HG03342 (cell line): ENCODE data around the gene AKAP11.
"Not testable (repeated sequence)": the region's sequence is repeated elsewhere in the genome, so short reads cannot be mapped to it uniquely, and the experiment has no call there.

Experiments
- ATAC-seq: cut with Tn5 transposase; IDR thresholded peaks from one replicate; pipeline ENCODE4 v1.9.1; 2021; ENCODE audit warnings: mild to moderate bottlenecking, moderate library complexity; ENCODE audit not compliant: unreplicated experiment

The AKAP11 gene

GRCh38 chr13:42272115-42272803, at the start of gene AKAP11:
Gene AKAP11, plus strand, starts transcription at chr13:42272152. Its CDS starts 14,197 bp downstream, at chr13:42286349.
- peak; percentile 18 for ATAC-seq

GRCh38 chr13:42223681-42224080, 48.3 kb upstream of the AKAP11 start:
- no peak for ATAC-seq

- ATAC-seq, result no peak
Observed at GRCh38 chr13:42225051-42225450, 46.9 kb upstream of the AKAP11 start.

GRCh38 chr13:42226759-42227158, 45.2 kb upstream of the AKAP11 start:
- ATAC-seq, result not testable (repeated sequence)

GRCh38 chr13:42228527-42228926, 43.4 kb upstream of the AKAP11 start:
- no peak for ATAC-seq

GRCh38 chr13:42229287-42229686, 42.7 kb upstream of the AKAP11 start:
- no peak for ATAC-seq

GRCh38 chr13:42232671-42233070, 39.3 kb upstream of the AKAP11 start:
- no peak for ATAC-seq

- ATAC-seq, result no peak
Observed at GRCh38 chr13:42233726-42234125, 38.2 kb upstream of the AKAP11 start.

GRCh38 chr13:42239161-42239560, 32.8 kb upstream of the AKAP11 start:
- ATAC-seq, result no peak

GRCh38 chr13:42239644-42240043, 32.3 kb upstream of the AKAP11 start:
- no peak for ATAC-seq

GRCh38 chr13:42246541-42246940, 25.4 kb upstream of the AKAP11 start:
- ATAC-seq, result no peak

- no peak for ATAC-seq
Observed at GRCh38 chr13:42247883-42248282, 24.1 kb upstream of the AKAP11 start.

- ATAC-seq, result no peak
Observed at GRCh38 chr13:42255886-42256285, 16.1 kb upstream of the AKAP11 start.

- no peak for ATAC-seq
Observed at GRCh38 chr13:42258747-42259146, 13.2 kb upstream of the AKAP11 start.

- ATAC-seq, result no peak
Observed at GRCh38 chr13:42259515-42259914, 12.4 kb upstream of the AKAP11 start.

- ATAC-seq, result no peak
Observed at GRCh38 chr13:42260903-42261654, 10.9 kb upstream of the AKAP11 start.

GRCh38 chr13:42266473-42266872, 5.5 kb upstream of the AKAP11 start:
- ATAC-seq, result no peak

- no peak for ATAC-seq
Observed at GRCh38 chr13:42270160-42270856, 1.6 kb upstream of the AKAP11 start.

- no peak for ATAC-seq
Observed at GRCh38 chr13:42270857-42271215, 1.1 kb upstream of the AKAP11 start.

- ATAC-seq, result peak; percentile 81
Observed at GRCh38 chr13:42271337-42272114, 426 bp upstream of the AKAP11 start.

- ATAC-seq, result peak; percentile 0
Observed at GRCh38 chr13:42272804-42273175, 838 bp downstream of the AKAP11 start.
